HFFc6 (cell line): ENCODE data around the gene TIGAR. TPM values are rescaled to one million over a fixed set of nuclear protein-coding genes. Genes with fewer than 3 reads are reported as not detected.

Source experiments
- DNase-seq: peaks from one replicate; pipeline ENCODE4 v3.0.0-alpha.2; 2018
- H3K27ac Mint-ChIP-seq: 2 replicates; pipeline ENCODE4 v1.8.0; 2020; ENCODE audit warnings: mild to moderate bottlenecking, mixed read lengths
- H3K27me3 Mint-ChIP-seq: 2 replicates; pipeline ENCODE4 v1.8.0; 2021; ENCODE audit warnings: mild to moderate bottlenecking, moderate library complexity, mixed read lengths; ENCODE audit not compliant: insufficient read depth
- H3K36me3 Mint-ChIP-seq: 2 replicates; pipeline ENCODE4 v1.8.0; 2021; ENCODE audit warnings: low read depth, mixed read lengths
- H3K4me1 Mint-ChIP-seq: 2 replicates; pipeline ENCODE4 v1.8.0; 2020; ENCODE audit warnings: low read depth, mixed read lengths
- H3K4me3 Mint-ChIP-seq: 2 replicates; pipeline ENCODE4 v1.8.0; 2020; ENCODE audit warnings: mild to moderate bottlenecking, moderate library complexity, mixed read lengths
- H3K9me3 Mint-ChIP-seq: 2 replicates; pipeline ENCODE4 v1.8.0; 2020; ENCODE audit warnings: mild to moderate bottlenecking, mixed read lengths
- CTCF ChIP-seq: fragments of 200-600 bp; sonication (generic); IDR thresholded peaks from 2 replicates; pipeline ENCODE4 v1.5.0; 2021; ENCODE audit warnings: antibody characterized with exemption, mild to moderate bottlenecking
- total RNA-seq, 6 experiments: library from RNA; stranded (reverse); fragmentation: NEBNext Ultra II Directional; extraction: Animal tissue kit (Norgen Biotek cat#: 25700); gene quantifications; 2 replicates in 1 of 6; 3 replicates in 5 of 6; pipeline ENCODE4 v1.2.3, GENCODE V29; 2021

TIGAR gene
- total RNA-seq, 6 experiments from 2014 or later: 29.9 to 51.8 (median 41.8) TPM

- no peak for TF ChIP-seq CTCF
- Mint-ChIP-seq H3K36me3 (no peaks in the 10 kb centered on the region), H3K27ac (no peak overlapping the region), H3K4me3 (no peak overlapping the region), H3K4me1 (no peaks in the 10 kb centered on the region), H3K27me3 (peaks cover 9% of the 10 kb centered on the region), H3K9me3 (no peaks in the 10 kb centered on the region)
- DNase-seq: no peak
Measured at GRCh38 chr12:4372653-4373052, 51.6 kb downstream of the TIGAR start.

- H3K27ac Mint-ChIP-seq: no peak overlapping the region
- peaks cover 17% of the 10 kb centered on the region for H3K27me3 Mint-ChIP-seq
- DNase-seq: no peak
- H3K4me1 Mint-ChIP-seq: no peaks in the 10 kb centered on the region
- H3K36me3 Mint-ChIP-seq: no peaks in the 10 kb centered on the region
- no peaks in the 10 kb centered on the region for H3K9me3 Mint-ChIP-seq
- TF ChIP-seq CTCF: no peak
- no peak overlapping the region for H3K4me3 Mint-ChIP-seq
Measured at GRCh38 chr12:4375449-4375848, 54.4 kb downstream of the TIGAR start.

GRCh38 chr12:4378772-4379171 is 57.8 kb downstream of the TIGAR start:
- no peak for TF ChIP-seq CTCF
- Mint-ChIP-seq H3K27me3 (peaks cover 23% of the 10 kb centered on the region), H3K36me3 (no peaks in the 10 kb centered on the region), H3K27ac (no peak overlapping the region), H3K9me3 (no peaks in the 10 kb centered on the region), H3K4me3 (no peak overlapping the region), H3K4me1 (no peaks in the 10 kb centered on the region)
- DNase-seq: no peak

- Mint-ChIP-seq H3K4me1 (no peaks in the 10 kb centered on the region), H3K27ac (no peak within 1 kb of the TSS), H3K36me3 (no peaks in the 10 kb centered on the region), H3K4me3 (no peak within 1 kb of the TSS), H3K27me3 (peaks cover 26% of the 10 kb centered on the region), H3K9me3 (no peaks in the 10 kb centered on the region)
- no peak for DNase-seq
- TF ChIP-seq CTCF: no peak
Measured at GRCh38 chr12:4379405-4379804, 58.4 kb downstream of the TIGAR start, which contains the start of gene FGF23. FGF23 (minus strand) TSS chr12:4379712; CDS start chr12:4379582, 130 bp downstream.

- no peak overlapping the region for H3K27ac Mint-ChIP-seq
- no peaks in the 10 kb centered on the region for H3K4me1 Mint-ChIP-seq
- DNase-seq: no peak
- no peaks in the 10 kb centered on the region for H3K9me3 Mint-ChIP-seq
- TF ChIP-seq CTCF: no peak
- no peak overlapping the region for H3K4me3 Mint-ChIP-seq
- H3K27me3 Mint-ChIP-seq: peaks cover 24% of the 10 kb centered on the region
- no peaks in the 10 kb centered on the region for H3K36me3 Mint-ChIP-seq
Measured at GRCh38 chr12:4380332-4380731, 59.3 kb downstream of the TIGAR start.
